Right lobe of liver (tissue), 4 donors: ENCODE results near the gene TIMP1.

Experiments used
- CTCF ChIP-seq, 4 donors: fragments of 200-600 bp in 3 of 4; fragments of 450-650 bp in 1 of 4; IDR thresholded peaks; one replicate each; pipeline versions ENCODE4 v1.5.1 to v1.8.0; 2016 to 2022; ENCODE audit warnings: antibody characterized with exemption in 4 of 4, mild to moderate bottlenecking in 2 of 4
- POLR2A ChIP-seq: fragments of 450-650 bp; IDR thresholded peaks from one replicate; pipeline ENCODE4 v1.6.1; 2017; ENCODE audit warnings: antibody characterized with exemption, mild to moderate bottlenecking
- donor health status: DM: no; HTN: no; CAD: no.
- donor health status: DM: no; HTN: no; CAD: no.
- donor health status: DM: no; HTN: yes; CAD: no.

- TF ChIP-seq CTCF (IDR thresholded peaks at IDR 0.05) (no peak), POLR2A (no peak)
Measured at GRCh38 chrX:47564438-47565085, 17.7 kb upstream of the TIMP1 start.
